Activated CD4-positive, alpha-beta T cell treated with anti-CD3 and anti-CD28 coated beads, Interleukin-2, amount 10 ng/mL, durations not matched to agents 24 days and 14 days (primary cell): Measurements from ENCODE around the gene CLCNKB. TPM values are rescaled to one million over a fixed set of nuclear protein-coding genes. Genes with fewer than 3 reads are reported as not detected.
"Not testable (repeated sequence)": the region's sequence is repeated elsewhere in the genome, so short reads cannot be mapped to it uniquely, and the experiment has no call there.

ENCODE experiments used
- DNase-seq: peaks from one replicate; pipeline ENCODE4 v3.0.0; 2022
- H3K27ac Mint-ChIP-seq: one replicate; pipeline ENCODE4 v1.8.0; 2022; ENCODE audit warnings: mild to moderate bottlenecking, mixed read lengths
- H3K27me3 Mint-ChIP-seq: one replicate; pipeline ENCODE4 v1.8.0; 2022; ENCODE audit warnings: mixed read lengths
- H3K36me3 Mint-ChIP-seq: one replicate; pipeline ENCODE4 v1.8.0; 2022; ENCODE audit warnings: low read depth, mild to moderate bottlenecking, mixed read lengths
- H3K4me1 Mint-ChIP-seq: one replicate; pipeline ENCODE4 v1.8.0; 2021; ENCODE audit warnings: mixed read lengths
- H3K4me3 Mint-ChIP-seq: one replicate; pipeline ENCODE4 v1.8.0; 2022; ENCODE audit warnings: mild to moderate bottlenecking, moderate library complexity, mixed read lengths
- H3K9me3 Mint-ChIP-seq: one replicate; pipeline ENCODE4 v1.8.0; 2021; ENCODE audit warnings: mixed read lengths
- intact Hi-C: fragments of 100-400 bp; cut with micrococcal nuclease; formaldehyde crosslinking; loops from one replicate; pipeline ENCODE4 v1.15.1; 2023
- total RNA-seq: library from RNA; stranded (reverse); gene quantifications from 2 replicates; pipeline ENCODE4 v1.2.3, GENCODE V29; 2022

CLCNKB gene
- total RNA-seq, 1 donor from 2014 or later, result not detected

GRCh38 chr1:16018749-16019643 lies 24.6 kb upstream of the CLCNKB start:
- Mint-ChIP-seq H3K36me3 (no peaks in the 10 kb centered on the region), H3K4me1 (peaks cover 2% of the 10 kb centered on the region), H3K9me3 (no peaks in the 10 kb centered on the region), H3K27ac (no peak overlapping the region), H3K4me3 (no peak overlapping the region), H3K27me3 (peaks cover 6% of the 10 kb centered on the region)
- intact Hi-C loops, result no loop called here
- DNase-seq, result no peak

GRCh38 chr1:16019644-16020277 lies 23.8 kb upstream of the CLCNKB start:
- no peaks in the 10 kb centered on the region for H3K9me3 Mint-ChIP-seq
- H3K27me3 Mint-ChIP-seq, result peaks cover 3% of the 10 kb centered on the region
- H3K27ac Mint-ChIP-seq, result no peak overlapping the region
- H3K36me3 Mint-ChIP-seq, result no peaks in the 10 kb centered on the region
- no peak overlapping the region for H3K4me3 Mint-ChIP-seq
- no peak for DNase-seq
- intact Hi-C loops, result no loop called here
- H3K4me1 Mint-ChIP-seq, result no peaks in the 10 kb centered on the region

GRCh38 chr1:16020325-16020724 lies 23.3 kb upstream of the CLCNKB start:
- peaks cover 3% of the 10 kb centered on the region for H3K27me3 Mint-ChIP-seq
- H3K4me1 Mint-ChIP-seq, result no peaks in the 10 kb centered on the region
- no peaks in the 10 kb centered on the region for H3K9me3 Mint-ChIP-seq
- DNase-seq, result no peak
- H3K36me3 Mint-ChIP-seq, result no peaks in the 10 kb centered on the region
- no peak overlapping the region for H3K27ac Mint-ChIP-seq
- H3K4me3 Mint-ChIP-seq, result no peak overlapping the region
- intact Hi-C loops, result no loop called here

GRCh38 chr1:16020878-16021277 lies 22.7 kb upstream of the CLCNKB start:
- H3K27ac Mint-ChIP-seq, H3K4me1 Mint-ChIP-seq, H3K9me3 Mint-ChIP-seq, H3K4me3 Mint-ChIP-seq, H3K36me3 Mint-ChIP-seq, DNase-seq, H3K27me3 Mint-ChIP-seq, intact Hi-C loops: not testable (repeated sequence)

- intact Hi-C loops, result no loop called here
- DNase-seq, result no peak
- no peak within 1 kb of the TSS for H3K4me3 Mint-ChIP-seq
- H3K27ac Mint-ChIP-seq, result no peak within 1 kb of the TSS
- peaks cover 3% of the 10 kb centered on the region for H3K27me3 Mint-ChIP-seq
- H3K4me1 Mint-ChIP-seq, result no peaks in the 10 kb centered on the region
- no peaks in the 10 kb centered on the region for H3K36me3 Mint-ChIP-seq
- no peaks in the 10 kb centered on the region for H3K9me3 Mint-ChIP-seq
Observed at GRCh38 chr1:16021681-16022080, 21.9 kb upstream of the CLCNKB start, which contains the start of gene CLCNKA. Gene CLCNKA, plus strand, starts transcription at chr1:16022036. Its CDS starts 584 bp downstream, at chr1:16022620.

GRCh38 chr1:16022393-16022792 lies 21.2 kb upstream of the CLCNKB start:
- H3K27ac Mint-ChIP-seq, result no peak overlapping the region
- intact Hi-C loops, result no loop called here

GRCh38 chr1:16023050-16023653 lies 20.4 kb upstream of the CLCNKB start:
- intact Hi-C loops, result no loop called here
- Mint-ChIP-seq H3K36me3 (no peaks in the 10 kb centered on the region), H3K27me3 (peaks cover 8% of the 10 kb centered on the region), H3K4me3 (no peak overlapping the region), H3K27ac (no peak overlapping the region), H3K9me3 (no peaks in the 10 kb centered on the region), H3K4me1 (no peaks in the 10 kb centered on the region)
- no peak for DNase-seq

More at GRCh38 chr1:16022393-16022792, 21.2 kb upstream of the CLCNKB start:
- no peaks in the 10 kb centered on the region for H3K4me1 Mint-ChIP-seq
- no peak overlapping the region for H3K4me3 Mint-ChIP-seq
- no peak for DNase-seq
- peaks cover 3% of the 10 kb centered on the region for H3K27me3 Mint-ChIP-seq
- H3K36me3 Mint-ChIP-seq, result no peaks in the 10 kb centered on the region
- H3K9me3 Mint-ChIP-seq, result no peaks in the 10 kb centered on the region

GRCh38 chr1:16026302-16026701 lies 17.3 kb upstream of the CLCNKB start:
- H3K36me3 Mint-ChIP-seq, intact Hi-C loops, DNase-seq, H3K27ac Mint-ChIP-seq, H3K4me1 Mint-ChIP-seq, H3K4me3 Mint-ChIP-seq, H3K9me3 Mint-ChIP-seq: not testable (repeated sequence)
- peaks cover 14% of the 10 kb centered on the region for H3K27me3 Mint-ChIP-seq

- no peaks in the 10 kb centered on the region for H3K4me1 Mint-ChIP-seq
- no peaks in the 10 kb centered on the region for H3K36me3 Mint-ChIP-seq
- intact Hi-C loops, result no loop called here
- peaks cover 11% of the 10 kb centered on the region for H3K27me3 Mint-ChIP-seq
- no peak overlapping the region for H3K4me3 Mint-ChIP-seq
- H3K27ac Mint-ChIP-seq, result no peak overlapping the region
- H3K9me3 Mint-ChIP-seq, result no peaks in the 10 kb centered on the region
- DNase-seq, result peak; percentile 66
Observed at GRCh38 chr1:16026723-16027484, 16.7 kb upstream of the CLCNKB start.

- intact Hi-C loops, result no loop called here
- H3K27ac Mint-ChIP-seq, result no peak overlapping the region
Observed at GRCh38 chr1:16028237-16029002, 15.2 kb upstream of the CLCNKB start.

GRCh38 chr1:16029003-16029268 lies 14.6 kb upstream of the CLCNKB start:
- intact Hi-C loops, H3K36me3 Mint-ChIP-seq, H3K9me3 Mint-ChIP-seq, H3K27ac Mint-ChIP-seq, DNase-seq, H3K4me3 Mint-ChIP-seq, H3K4me1 Mint-ChIP-seq: not testable (repeated sequence)
- peaks cover 11% of the 10 kb centered on the region for H3K27me3 Mint-ChIP-seq

More at GRCh38 chr1:16028237-16029002, 15.2 kb upstream of the CLCNKB start:
- H3K36me3 Mint-ChIP-seq, result no peaks in the 10 kb centered on the region
- peaks cover 11% of the 10 kb centered on the region for H3K27me3 Mint-ChIP-seq
- no peaks in the 10 kb centered on the region for H3K9me3 Mint-ChIP-seq
- H3K4me1 Mint-ChIP-seq, result peaks cover 2% of the 10 kb centered on the region
- DNase-seq, result no peak
- H3K4me3 Mint-ChIP-seq, result no peak overlapping the region

- Mint-ChIP-seq H3K4me1 (peaks cover 2% of the 10 kb centered on the region), H3K4me3 (no peak overlapping the region), H3K27ac (no peak overlapping the region), H3K36me3 (no peaks in the 10 kb centered on the region), H3K9me3 (no peaks in the 10 kb centered on the region), H3K27me3 (peaks cover 11% of the 10 kb centered on the region)
- DNase-seq, result no peak
- intact Hi-C loops, result no loop called here
Observed at GRCh38 chr1:16029288-16029687, 14.3 kb upstream of the CLCNKB start.

GRCh38 chr1:16031551-16031950 lies 12.0 kb upstream of the CLCNKB start:
- peaks cover 11% of the 10 kb centered on the region for H3K27me3 Mint-ChIP-seq
- H3K4me3 Mint-ChIP-seq, result no peak overlapping the region
- no peak overlapping the region for H3K27ac Mint-ChIP-seq
- no peaks in the 10 kb centered on the region for H3K36me3 Mint-ChIP-seq
- intact Hi-C loops, result no loop called here
- H3K9me3 Mint-ChIP-seq, result no peaks in the 10 kb centered on the region
- H3K4me1 Mint-ChIP-seq, result peaks cover 2% of the 10 kb centered on the region
- no peak for DNase-seq
